ENCODE results near the gene EVX2.

The EVX2 gene

GRCh38 chr2:176122052-176122682 lies 38.4 kb upstream of the EVX2 start:
- no peak for DNase-seq (ENCODE audit: low spot score)

DNA sequence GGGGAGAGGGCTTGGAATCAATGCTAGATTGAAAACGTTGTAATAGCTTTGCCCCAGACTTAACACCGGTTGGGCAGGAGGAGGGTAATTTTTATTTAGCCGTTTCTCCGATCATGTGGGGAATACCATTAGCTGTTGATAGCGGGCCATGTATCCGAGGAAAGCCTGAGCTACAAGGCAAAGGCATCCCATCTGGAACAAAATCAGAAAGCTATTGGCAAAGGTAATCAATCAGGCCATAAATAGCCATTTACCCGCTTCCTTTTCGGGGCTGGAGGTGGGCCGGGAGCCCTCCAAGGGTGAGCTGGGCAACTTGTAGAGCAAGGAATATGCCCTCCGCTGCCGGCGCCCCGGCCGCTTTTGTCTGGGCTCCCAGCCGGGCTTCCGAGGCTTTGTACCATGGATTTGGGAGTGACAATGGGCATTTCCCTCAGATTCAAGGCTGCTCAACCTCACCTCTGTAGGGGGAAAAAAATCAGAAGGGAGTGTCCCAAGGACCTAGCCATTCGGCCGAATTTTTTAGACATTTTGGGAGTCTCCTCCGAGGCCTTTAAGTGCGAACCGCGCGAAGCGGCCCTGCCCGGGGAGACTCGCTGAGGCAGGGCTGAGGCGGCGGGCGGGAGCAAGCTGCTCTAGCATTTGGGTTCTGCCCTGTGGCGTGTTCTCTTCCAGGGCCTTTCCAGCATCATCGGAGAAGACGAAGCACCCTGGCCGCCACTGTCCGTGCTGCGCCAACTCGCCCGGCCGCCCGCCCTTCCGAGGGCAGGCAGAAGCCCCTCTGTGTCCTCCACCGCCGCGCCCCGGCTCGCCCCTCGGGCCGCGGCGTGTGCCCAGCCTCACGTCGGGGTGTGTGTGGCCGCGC lies 37.7 kb upstream of the EVX2 start:
- DNase-seq (ENCODE audit: low spot score): no peak

GRCh38 chr2:176120364-176121189 lies 36.8 kb upstream of the EVX2 start:
- no peak for DNase-seq (ENCODE audit: low spot score)

- peak; percentile 55 for DNase-seq (ENCODE audit: low spot score)
These were observed 35.0 kb upstream of the EVX2 start for GRCh38 chr2:176118601-176119339.

- no peak for DNase-seq (ENCODE audit: low spot score)
These were observed 34.1 kb upstream of the EVX2 start for GRCh38 chr2:176117823-176118371.

DNA sequence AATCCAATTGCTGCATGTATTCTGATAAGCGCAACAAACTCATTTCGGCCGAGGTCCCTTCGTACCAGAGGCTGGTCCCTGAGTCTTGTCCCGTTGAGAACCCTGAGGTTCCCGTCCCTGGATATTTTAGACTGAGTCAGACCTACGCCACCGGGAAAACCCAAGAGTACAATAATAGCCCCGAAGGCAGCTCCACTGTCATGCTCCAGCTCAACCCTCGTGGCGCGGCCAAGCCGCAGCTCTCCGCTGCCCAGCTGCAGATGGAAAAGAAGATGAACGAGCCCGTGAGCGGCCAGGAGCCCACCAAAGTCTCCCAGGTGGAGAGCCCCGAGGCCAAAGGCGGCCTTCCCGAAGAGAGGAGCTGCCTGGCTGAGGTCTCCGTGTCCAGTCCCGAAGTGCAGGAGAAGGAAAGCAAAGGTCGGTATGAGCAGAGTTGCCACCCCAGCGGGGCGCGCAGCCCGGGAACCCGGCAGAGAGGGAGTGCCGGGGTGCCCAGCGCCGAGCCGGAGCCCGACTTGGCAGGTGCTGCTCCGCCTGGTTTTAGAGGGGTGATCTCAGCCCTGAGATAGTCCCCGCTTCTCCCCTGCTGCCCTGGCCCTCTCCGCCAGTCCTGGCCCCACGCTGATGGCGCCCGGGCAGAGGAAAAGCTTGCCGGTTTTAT lies 33.5 kb upstream of the EVX2 start:
- no peak for DNase-seq (ENCODE audit: low spot score)

DNA sequence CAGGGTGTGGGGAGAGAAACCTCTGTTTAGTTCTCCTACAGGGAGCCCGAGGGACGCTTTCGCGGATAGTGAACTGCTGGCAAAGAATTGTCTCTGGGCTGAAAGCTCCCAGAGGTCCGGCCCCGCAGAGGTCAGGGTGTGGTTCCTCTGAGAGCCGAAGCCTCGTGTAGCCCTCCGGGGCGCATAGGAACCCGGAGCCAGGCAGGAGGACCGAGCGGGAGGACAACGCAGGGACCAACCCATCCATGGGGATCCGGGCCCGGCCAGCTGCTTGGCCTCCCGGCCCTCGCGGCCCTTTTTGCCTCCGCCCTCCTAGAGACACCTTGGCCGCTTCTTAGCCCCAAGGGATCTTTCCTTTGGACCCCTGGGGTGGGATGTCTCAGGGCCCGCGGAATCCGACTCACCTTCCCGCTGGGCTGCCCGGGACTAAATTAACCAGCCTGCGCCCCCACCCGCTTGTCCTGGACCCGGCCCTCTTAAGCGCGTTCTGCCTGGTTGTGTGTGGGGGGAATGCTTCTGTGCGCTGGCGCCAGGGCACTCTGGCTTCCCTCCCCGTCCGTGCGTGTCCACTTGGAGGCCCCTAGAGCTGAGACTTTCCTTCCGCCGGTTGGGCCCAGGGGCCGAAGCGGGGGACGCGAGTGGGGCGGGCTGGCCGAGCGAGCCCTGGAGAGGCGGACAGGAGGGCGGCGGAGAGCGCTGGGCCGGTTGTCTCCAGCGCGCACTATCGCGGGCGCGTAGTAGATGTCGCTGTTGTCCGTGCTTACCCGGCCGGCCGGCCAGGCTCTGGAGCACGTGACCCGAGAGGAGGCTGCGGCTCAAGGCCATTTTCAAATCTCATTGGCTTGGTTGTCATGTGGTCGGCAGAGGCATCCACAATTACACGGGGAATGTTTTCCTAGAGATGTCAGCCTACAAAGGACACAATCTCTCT lies 32.4 kb upstream of the EVX2 start, which contains the start of gene HOXD10:
Gene HOXD10 (plus strand): TSS at position 896 of the 931 bp plus-strand sequence. CDS start 56 bp downstream, outside the sequence.
- DNase-seq (ENCODE audit: low spot score): peak; percentile 80

- no peak for DNase-seq (ENCODE audit: low spot score)
These were observed 31.3 kb upstream of the EVX2 start for GRCh38 chr2:176114930-176115625.

DNA sequence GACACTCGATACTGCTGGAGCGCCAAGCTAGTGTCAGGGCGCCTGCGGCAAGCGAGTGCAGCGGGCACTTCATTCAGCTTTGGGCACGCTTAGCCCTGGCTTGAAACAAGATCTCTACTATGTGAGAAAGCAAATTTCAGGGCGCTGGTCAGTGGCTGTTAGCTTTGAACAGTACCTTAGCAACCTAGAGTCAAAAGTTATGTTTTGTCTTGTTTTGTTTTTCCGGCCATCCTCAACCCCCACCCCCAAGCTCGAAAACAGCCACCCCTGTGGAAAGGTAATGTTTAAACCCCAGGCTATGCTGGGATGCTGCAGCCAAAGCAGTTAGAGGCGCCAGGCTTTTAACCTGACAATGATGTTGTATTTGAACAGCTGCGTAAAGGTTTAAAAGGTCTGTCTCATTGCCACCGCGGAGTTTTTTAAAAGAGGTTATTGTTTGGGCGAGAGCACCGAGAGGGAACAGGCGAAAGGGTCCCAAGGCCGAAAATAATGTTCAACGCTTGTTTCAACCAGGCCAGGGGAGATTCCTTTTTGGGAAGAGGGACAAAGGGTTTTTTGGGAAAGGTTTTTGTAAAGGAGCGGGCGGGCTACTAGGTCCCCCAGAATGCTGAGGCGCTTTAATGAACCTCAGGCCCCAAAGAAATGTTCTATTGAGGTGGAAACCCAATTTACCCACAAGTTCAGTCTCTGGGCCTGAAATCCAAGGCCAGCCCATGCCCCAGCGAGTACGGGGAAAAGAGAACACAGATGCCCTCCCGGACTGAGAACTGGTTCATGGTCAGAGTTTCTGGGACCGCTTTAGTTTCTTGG lies 30.6 kb upstream of the EVX2 start:
- DNase-seq (ENCODE audit: low spot score): no peak

GRCh38 chr2:176112375-176113302 lies 28.9 kb upstream of the EVX2 start:
- DNase-seq (ENCODE audit: low spot score): no peak

DNA sequence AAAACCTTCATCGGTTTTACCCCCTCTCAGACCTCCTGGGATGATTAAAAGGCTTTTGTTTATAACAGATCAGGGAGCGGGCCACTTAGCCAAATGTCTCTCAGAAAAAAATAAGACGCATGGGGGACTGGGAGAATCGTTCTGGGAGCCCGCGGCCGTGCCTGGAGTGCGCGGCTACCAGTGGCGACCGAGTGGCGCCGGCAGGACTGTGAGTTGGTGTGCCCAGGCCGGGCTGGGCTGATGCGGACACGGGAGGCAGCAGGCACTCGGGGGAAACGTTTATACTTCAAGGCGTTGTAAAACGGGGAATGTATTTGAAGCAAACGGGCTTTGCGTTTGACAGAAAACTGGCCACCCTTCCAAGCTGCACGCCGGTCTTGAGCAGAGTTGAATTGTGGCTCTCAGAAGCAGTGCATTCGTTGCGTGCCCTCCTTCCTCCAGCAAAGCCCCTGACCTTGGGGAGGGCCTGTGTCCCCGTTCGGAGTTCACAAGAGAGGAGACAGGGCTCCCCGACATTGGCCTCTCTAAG lies 28.1 kb upstream of the EVX2 start:
- DNase-seq (ENCODE audit: low spot score): no peak

DNA sequence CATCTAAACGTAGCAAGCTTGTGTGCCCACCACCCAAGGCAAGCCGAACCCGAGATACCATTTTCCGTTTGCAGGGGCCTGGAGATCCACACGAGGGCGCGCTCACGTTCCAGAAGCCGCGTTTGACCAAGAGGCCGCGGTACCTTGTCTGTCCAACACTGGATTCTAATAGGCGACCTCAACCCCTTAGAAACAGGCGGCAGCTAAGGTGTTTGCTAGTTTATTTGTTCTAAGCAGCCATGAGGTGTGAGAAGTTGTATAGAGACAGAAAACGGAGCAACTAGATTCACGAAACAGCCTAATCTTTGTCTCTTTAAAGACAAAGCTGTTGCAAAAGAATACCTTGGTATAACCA lies 27.5 kb upstream of the EVX2 start:
- peak; percentile 62 for DNase-seq (ENCODE audit: low spot score)

DNA sequence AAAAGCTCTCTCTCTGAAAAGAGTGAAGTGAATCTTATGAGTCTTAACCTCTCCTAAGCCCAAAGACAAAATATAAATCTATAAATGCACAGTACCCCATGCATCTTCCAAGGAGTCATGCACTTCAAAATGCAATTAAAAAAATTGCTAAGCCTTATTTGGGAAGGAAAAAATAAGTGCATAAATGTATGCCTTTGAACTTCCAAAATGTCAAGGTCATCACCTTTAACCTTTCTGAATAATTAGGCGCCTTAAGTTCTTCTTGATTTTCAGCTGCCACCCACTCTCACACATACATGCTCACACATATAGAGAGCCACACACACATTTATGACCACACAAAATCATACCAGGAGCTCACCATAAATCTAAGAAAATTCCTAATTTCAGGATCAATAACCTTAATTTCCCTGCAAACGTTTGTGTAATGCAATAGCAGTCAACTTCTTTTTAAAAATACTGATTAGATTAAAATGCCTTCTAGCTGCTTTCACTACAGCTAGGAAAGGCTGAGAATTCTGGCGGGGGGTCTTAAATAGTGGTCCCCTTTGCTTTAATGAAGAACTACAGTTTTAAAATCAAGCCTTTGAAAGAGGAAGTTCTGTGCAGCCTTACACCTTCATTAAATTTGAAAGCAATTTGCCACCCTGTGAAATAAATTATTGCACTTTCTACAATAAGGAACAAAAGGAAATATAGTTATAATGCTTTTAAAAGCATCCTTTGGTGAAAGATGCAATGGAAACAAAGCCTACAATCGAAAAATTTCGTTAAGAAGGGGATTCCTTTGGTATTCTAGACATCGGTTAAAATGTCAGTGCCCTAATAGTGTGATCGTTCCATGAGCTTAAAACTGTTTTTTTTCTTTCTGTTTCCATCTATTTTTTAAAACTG lies 26.9 kb upstream of the EVX2 start:
- DNase-seq (ENCODE audit: low spot score): no peak

GRCh38 chr2:176109946-176110345 lies 26.2 kb upstream of the EVX2 start:
- DNase-seq (ENCODE audit: low spot score): no peak

DNA sequence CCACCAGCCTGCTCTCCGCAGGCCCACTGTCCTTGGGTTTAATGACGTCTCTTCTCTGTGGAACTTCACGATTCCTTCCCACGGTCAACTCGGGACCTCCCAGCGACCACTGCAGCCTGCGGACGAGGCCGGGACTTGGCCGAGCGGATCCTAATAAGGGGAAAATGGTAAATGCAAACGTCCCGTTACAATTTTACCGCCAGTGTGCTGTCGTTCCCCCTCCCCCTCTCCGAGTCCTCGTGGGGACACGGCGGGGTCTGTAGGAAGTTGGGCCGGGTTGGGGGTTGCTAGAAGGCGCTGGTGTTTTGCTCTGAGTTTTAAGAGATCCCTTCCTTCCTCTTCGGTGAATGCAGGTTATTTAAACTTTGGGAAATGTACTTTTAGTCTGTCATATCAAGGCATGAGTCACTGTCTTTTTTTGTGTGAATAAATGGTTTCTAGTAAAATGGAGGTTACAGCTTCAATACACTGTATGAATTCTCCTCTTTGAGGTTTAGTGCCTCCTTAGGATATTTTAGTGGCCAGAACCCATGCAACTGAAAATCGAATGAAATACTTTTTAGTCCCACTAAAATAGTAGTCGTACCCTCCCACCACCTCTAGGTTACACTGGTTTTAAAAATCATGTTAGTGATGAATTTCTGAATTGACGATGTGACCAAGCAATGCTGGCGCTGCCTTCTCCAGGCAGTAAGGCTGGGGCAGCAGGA lies 25.6 kb upstream of the EVX2 start:
- DNase-seq (ENCODE audit: low spot score): no peak

Data from kidney capillary endothelial cell (primary cell).